GM18499 (cell line): ENCODE data around the gene ANKLE2.
A peak's percentile ranks its signal among the peaks of the same experiment; 100 is the strongest.
"Not testable (repeated sequence)": the region's sequence is repeated elsewhere in the genome, so short reads cannot be mapped to it uniquely, and the experiment has no call there.

Experiments used
- ATAC-seq: cut with Tn5 transposase; IDR thresholded peaks from one replicate; pipeline ENCODE4 v1.9.1; 2021; ENCODE audit warnings: moderate number of reproducible peaks; ENCODE audit not compliant: insufficient read depth, unreplicated experiment

Gene ANKLE2

GRCh38 chr12:132698341-132698740, 63.3 kb downstream of the ANKLE2 start:
- no peak for ATAC-seq

GRCh38 chr12:132695431-132695830, 66.2 kb downstream of the ANKLE2 start:
- no peak for ATAC-seq

- not testable (repeated sequence) for ATAC-seq
These were observed 66.7 kb downstream of the ANKLE2 start for GRCh38 chr12:132694888-132695287.

- not testable (repeated sequence) for ATAC-seq
These were observed 69.6 kb downstream of the ANKLE2 start for GRCh38 chr12:132692030-132692429.

- ATAC-seq = no peak
These were observed 71.5 kb downstream of the ANKLE2 start for GRCh38 chr12:132690112-132690511.

GRCh38 chr12:132689227-132689626, 72.4 kb downstream of the ANKLE2 start:
- no peak for ATAC-seq

GRCh38 chr12:132687211-132688164, 74.1 kb downstream of the ANKLE2 start, which contains the start of the genes POLE and PXMP2:
Gene POLE, minus strand, starts transcription at chr12:132687342. Its CDS starts 27 bp downstream, at chr12:132687315.
Gene PXMP2, plus strand, starts transcription at chr12:132687587. Its CDS starts 84 bp downstream, at chr12:132687671.
- peak; percentile 84 for ATAC-seq

- no peak for ATAC-seq
These were observed 74.8 kb downstream of the ANKLE2 start for GRCh38 chr12:132686825-132687210.

GRCh38 chr12:132685400-132685799, 76.2 kb downstream of the ANKLE2 start:
- ATAC-seq = no peak

- ATAC-seq = no peak
These were observed 84.1 kb downstream of the ANKLE2 start for GRCh38 chr12:132677492-132677891.

GRCh38 chr12:132675757-132676432, 85.7 kb downstream of the ANKLE2 start:
- no peak for ATAC-seq
